ENCODE data around the gene DDX51. TPM values are rescaled to one million over a fixed set of nuclear protein-coding genes. Genes with fewer than 3 reads are reported as not detected.
"Not testable (repeated sequence)": the region's sequence is repeated elsewhere in the genome, so short reads cannot be mapped to it uniquely, and the experiment has no call there.

The DDX51 gene
- total RNA-seq, 1 donor from 2014 or later = 10.3 TPM

DNA sequence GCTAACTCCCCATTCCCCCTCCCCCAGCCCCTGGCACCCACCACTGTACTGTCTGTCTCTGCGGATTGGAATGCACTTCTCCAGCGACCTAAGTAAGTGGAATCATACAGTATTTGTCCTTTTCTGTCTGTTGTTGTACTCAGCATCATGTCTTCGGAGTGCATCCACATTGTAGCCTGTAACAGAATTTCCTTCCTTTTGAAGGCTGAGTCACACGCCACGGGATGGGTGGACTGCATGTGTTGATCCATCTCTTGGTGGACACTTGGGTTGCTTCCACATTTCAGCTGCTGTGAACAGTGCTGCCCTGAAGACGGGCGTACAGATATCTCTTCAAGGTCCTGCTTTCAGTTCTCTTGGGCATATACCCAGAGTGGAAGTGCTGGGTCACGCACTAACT lies 34.4 kb downstream of the DDX51 start:
- ATAC-seq (ENCODE audit: poor library complexity) (no peak), DNase-seq (no peak)
- intact Hi-C loops (cut with DNase I) = no loop called here

DNA sequence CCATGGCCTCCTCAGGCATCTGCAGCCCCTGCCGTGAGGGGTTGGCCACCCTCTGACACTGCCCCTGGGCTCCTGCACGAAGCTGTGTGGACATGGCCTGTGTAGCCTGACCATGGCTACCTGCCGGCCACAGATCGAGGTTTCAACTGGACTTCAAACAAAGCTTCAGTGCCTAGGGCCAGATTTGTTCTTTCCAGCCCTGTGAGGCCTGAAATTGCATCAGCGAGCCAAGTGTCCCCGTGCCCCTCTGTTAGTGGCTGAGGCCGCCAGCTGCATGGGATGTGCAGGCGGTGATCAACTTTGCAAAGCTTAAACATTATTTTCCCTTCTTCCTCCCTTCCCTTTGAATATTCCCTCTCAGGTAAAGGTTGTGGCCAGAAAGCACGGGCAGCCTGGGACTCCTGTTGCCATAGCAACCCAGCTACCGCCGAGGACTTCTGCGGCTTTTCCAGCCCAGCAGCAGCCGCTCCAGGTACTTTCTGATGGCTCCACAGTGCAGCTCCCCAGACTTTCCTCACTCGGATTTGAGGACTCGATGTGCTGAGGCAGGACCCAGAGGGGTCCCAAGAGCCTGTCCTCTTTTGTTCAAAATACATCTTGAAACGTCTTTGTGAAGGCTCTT lies 35.8 kb downstream of the DDX51 start:
- ATAC-seq (ENCODE audit: poor library complexity) (no peak), DNase-seq (no peak)
- intact Hi-C loops (cut with DNase I) = no loop called here

DNA sequence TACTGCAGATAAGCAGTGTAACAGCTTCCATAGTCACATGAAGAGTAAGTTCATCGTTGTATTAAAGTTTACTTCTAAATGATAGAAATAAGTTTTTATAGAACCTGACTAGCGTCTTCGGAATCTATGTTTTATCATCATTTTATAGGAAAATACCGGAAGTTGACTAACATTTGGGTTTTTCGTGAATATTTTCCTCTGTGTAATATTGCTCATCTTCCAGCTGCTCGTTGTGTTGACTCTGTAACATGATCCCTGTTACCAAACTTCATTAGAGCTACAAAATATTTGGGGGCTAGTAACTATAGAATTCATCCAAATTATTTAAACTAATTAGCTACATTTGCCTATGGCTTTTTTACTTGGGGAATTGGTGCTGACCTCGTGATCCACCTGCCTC lies 37.2 kb downstream of the DDX51 start:
- intact Hi-C loops (cut with DNase I) = no loop called here
- DNase-seq = no peak
- ATAC-seq (ENCODE audit: poor library complexity) = no peak

DNA sequence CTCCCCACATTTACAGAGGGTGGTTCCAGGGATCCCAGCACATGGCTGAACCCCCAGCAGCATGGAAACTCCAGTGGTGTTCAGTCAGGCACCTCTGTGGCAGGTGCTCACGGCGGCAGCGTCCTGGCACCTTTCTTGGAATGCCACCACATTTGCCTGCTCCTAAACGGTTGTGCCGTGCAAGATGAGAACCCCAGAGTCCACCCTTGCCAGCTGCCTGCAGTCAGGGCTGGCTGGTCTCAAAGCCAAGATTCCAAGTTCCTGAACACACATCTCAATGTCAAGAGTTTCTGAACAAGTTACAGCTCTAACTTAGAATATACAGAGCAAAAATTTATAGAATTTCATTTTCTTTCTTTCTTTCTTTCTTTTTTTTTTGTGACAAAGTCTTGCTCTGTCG lies 38.7 kb downstream of the DDX51 start:
- DNase-seq (no peak), ATAC-seq (ENCODE audit: poor library complexity) (no peak)
- intact Hi-C loops (cut with DNase I) = no loop called here

DNA sequence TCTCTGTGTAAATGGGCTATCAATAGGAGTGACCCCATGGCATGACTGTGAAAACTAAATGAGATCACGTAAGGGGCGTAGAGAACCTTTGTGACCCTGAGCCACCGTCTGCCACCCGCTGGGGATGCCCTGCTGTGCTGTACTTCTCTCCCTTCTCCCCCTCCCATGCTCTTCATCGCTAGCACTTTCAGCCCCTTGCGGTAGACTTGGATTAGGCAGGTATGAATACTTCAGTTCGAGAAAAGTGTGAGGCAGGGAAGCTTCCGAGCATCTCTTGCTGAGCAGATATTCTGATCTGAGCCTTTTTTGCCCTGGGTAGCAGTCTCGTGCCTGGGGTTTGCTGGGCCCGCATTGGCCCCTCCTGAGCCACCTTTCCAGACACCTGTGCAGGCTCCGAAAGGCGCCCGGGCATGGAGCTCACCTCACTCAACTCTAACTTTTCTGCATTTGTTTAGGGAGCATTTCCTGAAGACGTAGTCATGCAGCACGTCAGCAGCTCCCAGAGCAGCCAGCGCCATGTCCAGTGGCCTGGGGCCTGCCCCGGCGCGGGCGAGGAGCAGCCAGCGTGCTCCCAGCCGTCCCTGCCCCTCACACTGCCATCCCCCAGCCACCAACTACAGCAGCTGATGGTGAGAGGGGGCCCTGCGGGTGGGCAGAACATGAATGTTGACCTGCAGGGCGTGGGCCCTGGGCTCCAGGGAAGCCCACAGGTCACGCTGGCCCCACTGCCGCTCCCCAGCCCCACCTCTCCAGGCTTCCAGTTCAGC lies 40.4 kb downstream of the DDX51 start:
- DNase-seq (no peak), ATAC-seq (ENCODE audit: poor library complexity) (no peak)
- intact Hi-C loops (cut with DNase I) = no loop called here

DNA sequence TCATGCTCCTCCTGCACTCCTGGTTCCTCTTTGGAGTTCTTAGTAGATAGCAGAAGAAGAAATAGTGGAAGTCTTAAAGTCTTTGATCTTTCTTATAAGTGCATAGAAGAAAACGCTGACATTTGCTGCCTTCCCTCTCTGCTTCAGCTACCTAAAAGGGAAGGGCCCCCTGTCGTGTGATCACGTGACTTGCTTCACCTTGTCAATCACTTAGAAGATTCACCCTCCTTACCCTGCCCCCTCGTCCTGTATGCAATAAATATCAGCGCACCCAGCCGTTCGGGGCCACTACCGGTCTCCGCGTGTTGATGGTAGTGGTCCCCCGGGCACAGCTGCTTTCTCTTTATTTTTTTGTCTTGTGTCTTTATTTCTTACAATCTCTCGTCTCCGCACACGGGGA lies 41.0 kb downstream of the DDX51 start:
- DNase-seq; intact Hi-C loops (cut with DNase I); ATAC-seq (ENCODE audit: poor library complexity): not testable (repeated sequence)

DNA sequence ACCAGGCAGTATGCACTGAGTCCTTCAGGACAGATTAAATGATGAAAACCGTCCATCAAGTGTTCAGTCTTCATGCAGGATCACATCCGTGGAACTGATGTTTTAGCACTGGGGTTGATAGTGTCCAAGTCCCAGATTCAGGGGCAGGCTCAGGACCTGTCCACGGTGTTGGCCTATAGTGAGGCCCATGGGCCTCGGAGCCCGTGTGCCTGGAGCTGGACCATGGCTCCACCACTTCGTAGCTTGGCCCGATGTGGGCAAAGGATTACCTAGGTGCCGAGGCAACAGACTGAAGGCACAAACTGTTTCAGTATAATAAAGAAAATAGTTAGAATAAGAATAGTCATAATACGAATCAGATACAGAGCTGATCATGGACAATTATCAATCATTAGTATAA lies 41.8 kb downstream of the DDX51 start:
- no peak for ATAC-seq (ENCODE audit: poor library complexity)
- intact Hi-C loops (cut with DNase I) = no loop called here
- no peak for DNase-seq

DNA sequence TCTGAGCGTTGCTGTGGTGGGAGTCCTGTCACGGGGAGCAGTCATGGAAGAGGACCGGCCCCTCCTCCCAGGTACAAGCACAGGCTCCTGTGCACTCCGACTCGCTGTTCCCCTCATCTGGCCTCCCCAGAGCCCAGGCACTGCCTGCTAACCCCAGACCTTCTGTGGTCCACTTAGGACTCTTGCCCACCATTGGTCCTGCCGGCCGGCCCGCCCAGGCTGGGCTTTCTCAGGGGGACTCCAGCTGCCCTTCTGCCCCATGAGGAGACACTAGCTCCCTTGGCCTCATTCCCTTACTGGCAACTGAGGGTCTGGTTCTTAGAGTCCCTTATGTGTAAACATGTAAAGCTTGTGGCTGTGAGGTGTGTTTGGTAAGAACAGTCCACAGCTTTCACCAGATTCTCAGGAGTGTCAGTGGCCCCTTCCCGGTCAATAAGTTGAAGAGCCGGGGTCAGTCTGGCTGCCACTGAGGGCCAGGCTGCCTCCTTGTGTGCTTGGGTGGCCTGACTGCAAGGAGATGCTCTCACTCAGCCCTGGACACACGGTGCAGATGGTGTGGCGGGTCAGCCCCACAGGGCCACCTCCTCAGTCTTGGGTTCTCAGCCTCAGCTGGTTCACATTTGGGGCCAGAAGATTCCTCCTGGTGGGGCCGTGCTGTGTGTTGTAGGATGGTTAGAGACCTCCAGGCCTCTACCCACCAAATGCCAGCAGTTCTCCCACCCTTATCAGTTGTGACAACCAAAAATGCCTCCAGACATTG lies 43.6 kb downstream of the DDX51 start:
- intact Hi-C loops (cut with DNase I) = no loop called here
- DNase-seq (no peak), ATAC-seq (ENCODE audit: poor library complexity) (no peak)

DNA sequence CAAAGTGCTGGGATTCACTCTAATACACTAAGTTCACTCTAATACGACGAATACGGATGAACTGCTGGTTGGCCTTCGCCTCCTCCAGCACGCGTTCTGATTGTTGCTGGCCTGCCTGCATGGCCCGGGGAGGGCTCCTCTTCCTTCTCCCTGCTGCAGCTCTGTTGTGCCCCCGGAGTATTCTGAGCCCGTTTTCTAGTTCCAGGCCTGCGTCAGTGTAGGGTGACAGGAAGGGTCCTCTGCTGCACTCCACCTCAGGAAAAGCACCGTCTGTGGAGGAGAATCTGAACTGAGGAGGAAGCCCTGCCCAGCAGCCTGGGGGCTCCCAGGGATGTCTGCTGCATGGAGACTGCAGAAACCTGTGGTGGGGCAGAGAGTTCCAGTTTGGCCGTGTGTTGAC lies 44.4 kb downstream of the DDX51 start:
- DNase-seq (no peak), ATAC-seq (ENCODE audit: poor library complexity) (no peak)
- intact Hi-C loops (cut with DNase I) = no loop called here

DNA sequence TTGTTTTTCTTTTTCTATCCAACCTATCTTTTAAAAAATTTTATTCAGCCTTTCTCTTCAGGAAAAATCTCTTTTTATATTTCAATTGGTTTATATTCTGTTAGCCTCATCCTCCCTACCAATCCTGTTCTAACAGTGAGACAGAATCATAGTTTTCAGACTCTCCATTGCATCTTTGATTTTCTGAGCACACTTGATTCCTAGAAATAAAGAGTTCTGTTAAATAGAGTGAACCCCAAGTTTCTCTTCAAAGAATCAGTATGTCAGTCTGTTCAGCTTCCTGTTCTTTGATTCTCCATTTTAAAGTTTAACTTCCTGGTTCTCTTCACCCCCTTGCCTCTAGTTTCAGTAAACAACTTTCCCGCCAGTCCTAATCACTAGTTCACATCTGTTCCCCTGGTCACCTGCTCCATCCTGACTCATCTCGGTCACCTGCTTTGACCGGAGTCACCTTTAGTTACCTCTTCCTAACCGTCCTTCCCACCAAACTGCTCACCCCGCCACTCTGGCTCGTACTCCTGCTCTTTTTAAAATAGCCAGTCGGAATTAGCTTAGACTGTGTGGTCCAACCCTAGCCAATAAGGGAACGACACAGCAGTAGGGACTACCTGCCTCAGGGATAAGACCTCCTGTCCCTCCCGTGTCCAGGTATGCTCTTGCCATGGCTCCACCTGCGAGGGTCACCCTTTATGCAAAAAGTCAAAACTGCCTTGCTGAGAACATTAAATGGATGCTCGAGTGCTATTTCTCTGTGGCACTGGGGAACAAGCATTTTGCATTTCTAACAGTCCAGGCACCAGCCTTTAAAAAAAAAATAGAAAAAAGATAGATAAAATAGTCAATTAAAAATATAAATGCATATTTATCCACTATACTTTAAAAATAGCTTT lies 48.4 kb downstream of the DDX51 start:
- intact Hi-C loops (cut with DNase I) = no loop called here
- DNase-seq (no peak), ATAC-seq (ENCODE audit: poor library complexity) (no peak)

DNA sequence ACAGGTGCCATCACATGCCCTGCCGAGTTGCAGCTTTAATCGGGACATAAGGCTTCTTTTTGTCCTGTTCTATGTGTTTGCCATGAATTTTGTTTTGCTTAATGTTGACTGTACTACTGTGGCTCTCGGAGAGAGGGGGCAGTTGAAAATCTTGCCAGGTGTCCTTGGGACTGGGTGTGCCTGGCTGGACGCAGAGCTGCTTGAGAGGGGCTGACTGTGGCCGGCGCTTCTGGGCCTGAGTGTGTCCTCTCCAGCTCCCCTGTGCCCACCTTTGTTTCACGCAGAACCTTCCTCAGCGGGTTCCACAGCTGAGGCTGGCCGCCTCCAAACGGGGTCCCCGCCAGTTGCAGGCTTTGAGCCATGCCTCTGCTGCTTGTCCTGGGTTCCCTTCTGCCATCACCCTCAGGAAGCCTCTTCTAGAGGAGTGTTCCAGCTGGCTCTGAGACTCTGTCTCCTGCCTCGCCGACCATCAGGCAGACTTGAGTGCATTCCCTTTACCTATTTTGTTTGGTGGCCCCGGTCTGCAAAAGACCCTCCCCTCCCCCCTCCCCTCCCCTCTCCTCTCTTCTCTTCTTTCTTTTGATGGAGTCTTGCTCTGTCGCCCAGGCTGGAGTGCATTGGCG lies 49.7 kb downstream of the DDX51 start:
- intact Hi-C loops (cut with DNase I) = no loop called here
- no peak for DNase-seq
- ATAC-seq (ENCODE audit: poor library complexity) = no peak

DNA sequence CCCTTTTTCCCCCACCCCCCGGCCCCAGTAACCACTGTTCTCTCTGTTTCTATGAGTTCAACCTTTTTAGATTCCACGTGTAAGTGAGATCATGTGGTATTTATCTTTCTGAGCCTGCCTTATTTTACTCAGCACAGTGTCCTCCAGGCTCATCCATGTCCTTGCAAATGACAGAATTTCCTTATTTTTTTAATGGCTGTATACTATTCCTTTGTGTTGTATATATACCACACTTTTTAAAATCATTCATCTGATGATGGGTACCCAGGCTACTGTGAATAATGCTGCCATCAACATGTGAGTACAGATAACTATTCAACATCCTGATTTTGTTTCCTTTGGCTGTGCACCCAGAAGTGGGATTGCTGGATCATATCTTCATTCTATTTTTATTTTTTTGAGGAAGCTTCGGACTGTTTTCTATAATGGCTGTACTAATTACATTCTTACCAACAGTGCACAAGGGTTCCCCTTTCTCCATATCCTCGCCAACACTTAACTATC lies 54.7 kb downstream of the DDX51 start:
- DNase-seq (no peak), ATAC-seq (ENCODE audit: poor library complexity) (no peak)
- intact Hi-C loops (cut with DNase I) = no loop called here

Other genes starting within 250 kb of the DDX51 start
- 49.8 TPM for gene ULK1, start 249.7 kb downstream of the DDX51 start, total RNA-seq
- gene PUS1, start 215.0 kb downstream of the DDX51 start, total RNA-seq = 5.8 TPM
- gene EP400, start 194.4 kb downstream of the DDX51 start, total RNA-seq = 12.3 TPM
- gene NOC4L, start 138 bp upstream of the DDX51 start, total RNA-seq = 9.5 TPM
- gene GALNT9, start 185.3 kb upstream of the DDX51 start, total RNA-seq = not detected

Data from Right ventricle myocardium superior (tissue), 1 donor.